Measurements from ENCODE around the gene SH3BP2. TPM values are rescaled to one million over a fixed set of nuclear protein-coding genes. Genes with fewer than 3 reads are reported as not detected.

Gene SH3BP2
- total RNA-seq, 1 donor from 2014 or later, result 39.1 TPM

DNA sequence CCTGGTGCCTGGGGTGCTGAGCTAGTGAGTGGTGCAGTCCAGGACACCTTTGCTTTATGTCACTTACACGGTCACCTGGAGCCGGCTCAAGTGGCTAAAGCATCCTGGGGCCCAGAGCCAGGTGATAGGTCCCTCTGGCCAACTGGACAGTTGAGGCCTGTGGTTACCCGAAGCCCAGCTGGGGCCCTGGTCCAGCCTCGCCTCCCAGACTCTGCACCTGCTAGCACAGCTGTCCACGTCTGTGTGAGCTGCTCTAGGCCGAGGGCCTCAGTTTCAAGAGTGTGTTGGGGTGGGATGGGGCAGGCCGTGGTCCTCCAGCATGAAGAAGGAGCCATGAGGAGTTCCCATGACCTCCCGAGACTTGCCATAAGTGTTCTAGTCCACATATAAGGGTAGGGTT, 43.1 kb downstream of the SH3BP2 start:
- DNase-seq (ENCODE audit: low read depth, low spot score), result no peak
- Mint-ChIP-seq H3K27me3 (ENCODE audit: low read depth) (no peaks in the 10 kb centered on the region), H3K9me3 (peaks cover 5% of the 10 kb centered on the region), H3K27ac (ENCODE audit: unreplicated experiment) (no peak overlapping the region), H3K36me3 (ENCODE audit: low read depth) (peaks cover 4% of the 10 kb centered on the region), H3K4me1 (peaks cover 11% of the 10 kb centered on the region), H3K4me3 (no peak overlapping the region)
- TF ChIP-seq, protein P1, sequence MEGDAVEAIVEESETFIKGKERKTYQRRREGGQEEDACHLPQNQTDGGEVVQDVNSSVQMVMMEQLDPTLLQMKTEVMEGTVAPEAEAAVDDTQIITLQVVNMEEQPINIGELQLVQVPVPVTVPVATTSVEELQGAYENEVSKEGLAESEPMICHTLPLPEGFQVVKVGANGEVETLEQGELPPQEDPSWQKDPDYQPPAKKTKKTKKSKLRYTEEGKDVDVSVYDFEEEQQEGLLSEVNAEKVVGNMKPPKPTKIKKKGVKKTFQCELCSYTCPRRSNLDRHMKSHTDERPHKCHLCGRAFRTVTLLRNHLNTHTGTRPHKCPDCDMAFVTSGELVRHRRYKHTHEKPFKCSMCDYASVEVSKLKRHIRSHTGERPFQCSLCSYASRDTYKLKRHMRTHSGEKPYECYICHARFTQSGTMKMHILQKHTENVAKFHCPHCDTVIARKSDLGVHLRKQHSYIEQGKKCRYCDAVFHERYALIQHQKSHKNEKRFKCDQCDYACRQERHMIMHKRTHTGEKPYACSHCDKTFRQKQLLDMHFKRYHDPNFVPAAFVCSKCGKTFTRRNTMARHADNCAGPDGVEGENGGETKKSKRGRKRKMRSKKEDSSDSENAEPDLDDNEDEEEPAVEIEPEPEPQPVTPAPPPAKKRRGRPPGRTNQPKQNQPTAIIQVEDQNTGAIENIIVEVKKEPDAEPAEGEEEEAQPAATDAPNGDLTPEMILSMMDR (conservative IDR thresholded peaks at IDR 0.05), result no peak

DNA sequence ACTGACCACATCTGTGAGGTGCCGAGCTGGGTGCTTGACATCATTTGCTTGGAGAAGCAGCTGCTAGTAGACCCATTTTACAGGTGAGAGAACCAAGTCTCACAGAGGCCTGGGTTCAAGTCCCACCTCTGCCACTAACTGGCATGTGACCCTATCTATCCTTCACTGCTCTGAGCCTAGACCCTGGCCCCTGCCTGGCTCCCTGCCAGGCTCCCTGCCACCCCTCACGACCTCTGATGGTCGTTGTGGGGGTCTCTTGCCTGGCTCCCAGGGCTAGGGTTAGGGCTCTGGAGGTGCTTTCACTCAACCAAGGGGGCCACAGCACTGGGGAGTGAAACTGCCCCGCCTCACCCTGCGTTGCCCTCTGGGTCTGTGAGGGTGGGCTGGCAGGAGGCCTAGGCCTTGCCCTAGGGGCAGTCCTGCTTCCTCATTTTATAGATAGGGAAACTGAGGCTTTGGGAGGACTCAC, 43.5 kb downstream of the SH3BP2 start:
- peaks cover 6% of the 10 kb centered on the region for H3K36me3 Mint-ChIP-seq (ENCODE audit: low read depth)

DNA sequence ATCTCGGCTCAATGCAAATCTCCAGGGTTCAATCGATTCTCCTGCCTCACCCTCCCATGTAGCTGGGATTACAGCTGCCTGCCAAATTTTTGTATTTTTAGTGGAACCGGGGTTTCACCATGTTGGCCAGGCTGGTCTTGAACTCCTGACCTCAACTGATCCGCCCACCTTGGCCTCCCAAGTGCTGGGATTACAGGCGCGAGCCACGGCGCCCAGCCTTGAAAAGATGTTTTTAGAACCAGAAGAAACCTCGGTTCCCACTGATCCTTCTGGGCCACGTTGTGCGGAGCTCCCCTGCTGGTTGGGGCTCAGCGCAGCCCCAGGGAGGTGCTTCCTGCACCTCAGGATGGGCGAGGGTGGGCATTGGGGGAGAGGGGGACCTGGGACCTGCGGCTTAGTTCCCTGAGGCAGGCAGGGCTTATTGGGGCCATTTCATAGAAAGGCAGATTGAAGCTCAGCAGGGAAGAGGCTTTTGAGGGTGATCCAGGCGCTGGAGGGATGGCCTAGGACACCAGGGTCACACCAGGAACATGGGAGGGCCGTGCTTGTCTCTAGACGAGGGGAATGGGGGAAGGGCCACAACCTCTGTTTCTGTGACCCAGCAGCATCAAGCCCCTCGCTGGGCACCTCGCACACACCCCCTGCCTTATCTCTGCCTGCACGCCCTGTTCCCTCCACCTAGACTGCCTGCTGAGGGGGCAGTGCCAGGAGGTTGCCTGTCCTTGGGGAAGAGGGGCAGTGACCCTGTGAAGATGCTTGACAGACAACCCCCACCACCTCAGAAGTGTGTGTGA, 44.4 kb downstream of the SH3BP2 start:
- peaks cover 11% of the 10 kb centered on the region for H3K4me1 Mint-ChIP-seq
- no peaks in the 10 kb centered on the region for H3K27me3 Mint-ChIP-seq (ENCODE audit: low read depth)
- TF ChIP-seq, protein P1 (conservative IDR thresholded peaks at IDR 0.05), result no peak
- peaks cover 6% of the 10 kb centered on the region for H3K36me3 Mint-ChIP-seq (ENCODE audit: low read depth)
- no peak for DNase-seq (ENCODE audit: low read depth, low spot score)
- H3K9me3 Mint-ChIP-seq, result peaks cover 6% of the 10 kb centered on the region
- peak overlapping the region; percentile 19 for H3K27ac Mint-ChIP-seq (ENCODE audit: unreplicated experiment)
- H3K4me3 Mint-ChIP-seq, result no peak overlapping the region

More for the DNA sequence above, 43.5 kb downstream of the SH3BP2 start:
- H3K27me3 Mint-ChIP-seq (ENCODE audit: low read depth), result no peaks in the 10 kb centered on the region
- DNase-seq (ENCODE audit: low read depth, low spot score), result no peak
- no peak overlapping the region for H3K4me3 Mint-ChIP-seq
- H3K27ac Mint-ChIP-seq (ENCODE audit: unreplicated experiment), result no peak overlapping the region
- TF ChIP-seq, protein P1 (conservative IDR thresholded peaks at IDR 0.05), result no peak
- peaks cover 6% of the 10 kb centered on the region for H3K9me3 Mint-ChIP-seq
- H3K4me1 Mint-ChIP-seq, result peaks cover 11% of the 10 kb centered on the region

DNA sequence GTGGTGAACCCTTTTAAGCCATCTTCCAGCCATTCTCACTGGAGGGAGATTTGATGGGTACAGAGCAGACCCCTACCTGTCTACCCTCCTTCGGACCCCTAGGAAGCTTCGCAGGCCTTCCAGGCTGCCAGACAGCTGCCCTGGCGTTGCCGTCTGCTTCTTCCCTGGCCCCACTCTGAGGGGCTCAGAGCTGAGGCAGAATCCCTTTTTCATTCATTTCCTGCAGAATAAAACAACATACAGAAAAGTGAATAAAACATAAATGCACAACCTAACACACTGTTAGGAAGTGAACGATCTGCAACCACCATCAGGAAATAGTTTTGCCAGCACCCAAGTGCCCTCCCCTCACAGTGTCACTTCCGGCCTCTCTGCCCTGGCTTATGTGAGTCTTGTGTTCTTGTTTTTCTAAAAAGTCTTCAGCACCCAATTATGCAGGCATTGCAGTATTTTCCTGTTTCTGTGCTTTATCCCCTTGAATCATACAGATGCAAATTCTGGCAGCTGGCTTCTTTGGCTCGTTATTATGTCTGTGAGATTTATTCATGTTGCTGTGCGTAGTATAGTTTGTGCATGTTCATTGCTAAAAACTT, 45.1 kb downstream of the SH3BP2 start:
- Mint-ChIP-seq H3K4me3 (peak overlapping the region; percentile 10), H3K4me1 (peaks cover 18% of the 10 kb centered on the region), H3K27ac (ENCODE audit: unreplicated experiment) (peak overlapping the region; percentile 36), H3K27me3 (ENCODE audit: low read depth) (no peaks in the 10 kb centered on the region), H3K36me3 (ENCODE audit: low read depth) (peaks cover 6% of the 10 kb centered on the region), H3K9me3 (peaks cover 6% of the 10 kb centered on the region)
- TF ChIP-seq, protein P1 (conservative IDR thresholded peaks at IDR 0.05), result no peak
- DNase-seq (ENCODE audit: low read depth, low spot score), result no peak

DNA sequence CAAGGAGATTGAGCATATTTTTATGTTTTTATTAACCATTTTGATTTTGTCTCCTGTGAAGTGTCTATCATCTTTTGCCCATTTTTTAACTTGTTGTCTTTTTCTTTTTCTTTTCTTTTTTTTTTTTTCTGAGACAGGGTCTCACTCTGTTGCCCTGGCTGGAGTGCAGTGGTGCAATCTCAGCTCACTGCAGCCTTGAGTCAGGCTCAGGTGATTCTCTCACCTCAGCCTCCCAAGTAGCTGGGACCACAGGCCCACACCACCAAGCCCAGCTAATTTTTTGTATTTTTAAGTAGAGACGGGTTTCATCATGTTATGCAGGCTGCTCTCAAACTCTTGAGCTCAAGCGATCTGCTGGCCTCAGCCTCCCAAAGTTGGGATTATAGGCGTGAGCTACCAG, 46.2 kb downstream of the SH3BP2 start:
- Mint-ChIP-seq H3K4me3 (no peak overlapping the region), H3K27ac (ENCODE audit: unreplicated experiment) (peak overlapping the region; percentile 21), H3K27me3 (ENCODE audit: low read depth) (no peaks in the 10 kb centered on the region), H3K36me3 (ENCODE audit: low read depth) (peaks cover 6% of the 10 kb centered on the region), H3K4me1 (peaks cover 19% of the 10 kb centered on the region), H3K9me3 (peaks cover 6% of the 10 kb centered on the region)
- TF ChIP-seq, protein P1 (conservative IDR thresholded peaks at IDR 0.05), result no peak
- DNase-seq (ENCODE audit: low read depth, low spot score), result no peak
